GM12878 (cell line): ENCODE data around the gene U2AF2. TPM values are rescaled to one million over a fixed set of nuclear protein-coding genes. Genes with fewer than 3 reads are reported as not detected.

Experiments
- BRCA1 ChIP-seq: IDR thresholded peaks from 2 replicates; pipeline ENCODE4 v1.6.1; 2011; ENCODE audit warnings: low read depth, low read length, improper control_type of control experiment
- CBFB ChIP-seq: IDR thresholded peaks from 2 replicates; pipeline ENCODE4 v1.6.1; 2016; ENCODE audit warnings: antibody characterized with exemption, low read depth
- CHD2 ChIP-seq: IDR thresholded peaks from 2 replicates; pipeline ENCODE4 v1.6.1; 2011; ENCODE audit warnings: low read depth, low read length, improper control_type of control experiment, borderline replicate concordance
- EED ChIP-seq: sonication (generic); IDR thresholded peaks from 2 replicates; pipeline ENCODE4 v1.6.1; 2016; ENCODE audit warnings: antibody characterized with exemption, low read depth
- NFYB ChIP-seq: IDR thresholded peaks from 2 replicates; pipeline ENCODE4 v1.6.1; 2011; ENCODE audit warnings: low read depth, mild to moderate bottlenecking, low read length, improper control_type of control experiment, moderate library complexity; ENCODE audit not compliant: insufficient read depth
- PAX8 ChIP-seq: fragments of 450-650 bp; IDR thresholded peaks from 2 replicates; pipeline ENCODE4 v1.6.1; 2017; ENCODE audit warnings: mild to moderate bottlenecking, moderate library complexity
- PML ChIP-seq: IDR thresholded peaks from 2 replicates; pipeline ENCODE4 v1.6.1; 2012; ENCODE audit warnings: low read length, inconsistent platforms
- POLR2A ChIP-seq: IDR thresholded peaks from 2 replicates; pipeline ENCODE4 v1.6.1; 2011; ENCODE audit warnings: low read depth, mild to moderate bottlenecking, low read length
- POU2F2 ChIP-seq: IDR thresholded peaks from 3 replicates; pipeline ENCODE4 v1.6.1; 2011; ENCODE audit warnings: low read depth, mild to moderate bottlenecking, low read length, borderline replicate concordance
- RB1 ChIP-seq: fragments of 450-650 bp; formaldehyde crosslinking; IDR thresholded peaks from 2 replicates; pipeline ENCODE4 v1.6.1; 2017; ENCODE audit warnings: mild to moderate bottlenecking, borderline replicate concordance
- RCOR1 ChIP-seq: conservative IDR thresholded peaks from 2 replicates; pipeline ENCODE4 v1.6.1; 2012; ENCODE audit warnings: low read depth, low read length, improper control_type of control experiment
- REST ChIP-seq: IDR thresholded peaks from 2 replicates; pipeline ENCODE4 v1.6.1; 2012; ENCODE audit warnings: mild to moderate bottlenecking, low read depth, low read length
- SREBF2 ChIP-seq: IDR thresholded peaks from 2 replicates; pipeline ENCODE4 v1.6.1; 2012; ENCODE audit warnings: mild to moderate bottlenecking, low read length
- STAT3 ChIP-seq: IDR thresholded peaks from 2 replicates; pipeline ENCODE4 v1.6.1; 2011; ENCODE audit warnings: low read depth, low read length, improper control_type of control experiment
- SUZ12 ChIP-seq: fragments of 200-600 bp; sonication (generic); IDR thresholded peaks from one replicate; pipeline ENCODE4 v1.6.1; 2018; ENCODE audit warnings: antibody characterized with exemption, mild to moderate bottlenecking; ENCODE audit not compliant: unreplicated experiment
- TARDBP ChIP-seq: IDR thresholded peaks from 2 replicates; pipeline ENCODE4 v1.6.1; 2016; ENCODE audit warnings: borderline replicate concordance
- TCF3 ChIP-seq: IDR thresholded peaks from 2 replicates; pipeline ENCODE4 v1.6.1; 2012; ENCODE audit warnings: low read depth, mild to moderate bottlenecking, low read length, borderline replicate concordance; ENCODE audit not compliant: insufficient read depth
- ZBTB40 ChIP-seq: fragments of 450-650 bp; IDR thresholded peaks from 2 replicates; pipeline ENCODE4 v1.6.1; 2016; ENCODE audit warnings: mild to moderate bottlenecking, moderate library complexity, borderline replicate concordance
- ZNF384 ChIP-seq: IDR thresholded peaks from 2 replicates; pipeline ENCODE4 v1.6.1; 2012; ENCODE audit warnings: low read depth, mild to moderate bottlenecking, low read length, improper control_type of control experiment, borderline replicate concordance
- ZNF622 ChIP-seq: fragments of 450-650 bp; IDR thresholded peaks from 2 replicates; pipeline ENCODE4 v1.6.1; 2017; ENCODE audit warnings: mild to moderate bottlenecking, inconsistent platforms
- ZNF687 ChIP-seq: fragments of 450-650 bp; IDR thresholded peaks from 2 replicates; pipeline ENCODE4 v1.6.1; 2017; ENCODE audit warnings: mild to moderate bottlenecking, moderate library complexity
- polyA plus RNA-seq, 11 experiments: library from polyadenylated mRNA; depleted of rRNA in 4 of 11; unstranded in 6 of 11; stranded (reverse) in 5 of 11; fragments of >200 nt; fragmentation: Nextera tagmentation in 4 of 11; fragmentation: Illumina TruSeq in 1 of 11; extraction: Ambion mirVana in 4 of 11; extraction: Trizol in 1 of 11; gene quantifications; 1 replicate in 1 of 11; 2 replicates in 10 of 11; pipeline versions ENCODE4 v1.2.1 to v1.2.3, GENCODE V29; 2011 to 2016; ENCODE audit warnings: inconsistent platforms in 2 of 11, missing spikeins in 2 of 11, low read depth in 1 of 11
- total RNA-seq, 4 experiments: library from RNA; depleted of rRNA in 3 of 4; stranded (reverse); fragments of >200 nt in 3 of 4; fragmentation: Illumina TruSeq in 1 of 4; extraction: Trizol in 1 of 4; gene quantifications; 2 replicates each; pipeline versions ENCODE4 v1.2.1 to v1.2.3, GENCODE V29; 2013 to 2021

The U2AF2 gene
- total and polyA plus RNA-seq, 10 of the 15 experiments (the other 5 are each of a cell fraction or from before 2014, with no cell fraction given) = 3.0 to 338 (median 130) TPM

GRCh38 chr19:55678121-55678671 is 23.4 kb downstream of the U2AF2 start (continued):
- TF ChIP-seq RB1 (peak; percentile 22; the same call in 1 of the 2 replicates), RCOR1 (peak; percentile 98), TARDBP (no peak; the same call in 1 of the 2 replicates), PML (no peak), EED (peak; percentile 94), ZNF687 (no peak; the same call in 1 of the 2 replicates), STAT3 (0 out of 2 replicates have a peak, but pooled peaks have one; percentile 69), PAX8 (no peak), NFYB (no peak), TCF3 (no peak), REST (no peak), POLR2A (peak; percentile 72), ZBTB40 (no peak), ZNF622 (no peak), ZNF384 (no peak), SREBF2 (no peak), SUZ12 (no peak), BRCA1 (no peak), POU2F2 (peak; percentile 86; the same call in 1 of the 3 replicates), CBFB (no peak; the same call in 1 of the 2 replicates), CHD2 (peak; percentile 55; the same call in 1 of the 2 replicates)
